GM23338 (cell line): Measurements from ENCODE around the gene ALDH3B1. TPM values are rescaled to one million over a fixed set of nuclear protein-coding genes. Genes with fewer than 3 reads are reported as not detected.

Experiments used
- ATAC-seq: fragments of 200-7000 bp; cut with Tn5 transposase; 3 replicates; pipeline ENCODE4 v1.9.1; 2020
- DNase-seq: peaks from one replicate; pipeline ENCODE4 v3.0.0-alpha.2; 2015; ENCODE audit warnings: low spot score
- H2AFZ ChIP-seq: fragments of 200-600 bp; sonication (generic); 2 replicates; pipeline ENCODE4 v1.8.0; 2016; ENCODE audit warnings: antibody characterized with exemption, mild to moderate bottlenecking, moderate library complexity
- H3F3A ChIP-seq: fragments of 200-600 bp; sonication (generic); replicated peaks from 2 replicates; pipeline ENCODE4 v1.8.0; 2017; ENCODE audit warnings: antibody characterized with exemption, mixed run types, low read depth
- H3K27ac ChIP-seq: fragments of 200-600 bp; sonication (generic); 2 replicates; pipeline ENCODE4 v1.6.1; 2016; ENCODE audit warnings: low read depth
- H3K27me3 ChIP-seq: fragments of 200-600 bp; sonication (generic); 2 replicates; pipeline ENCODE4 v1.8.0; 2016; ENCODE audit warnings: mild to moderate bottlenecking, mixed run types, moderate library complexity; ENCODE audit not compliant: insufficient read depth
- H3K36me3 ChIP-seq: fragments of 200-600 bp; sonication (generic); 2 replicates; pipeline ENCODE4 v1.8.0; 2016; ENCODE audit warnings: mild to moderate bottlenecking; ENCODE audit not compliant: insufficient read depth
- H3K4me1 ChIP-seq: fragments of 200-600 bp; sonication (generic); 2 replicates; pipeline ENCODE4 v1.8.0; 2016; ENCODE audit warnings: mild to moderate bottlenecking, moderate library complexity; ENCODE audit not compliant: insufficient read depth
- H3K4me2 ChIP-seq: fragments of 200-600 bp; sonication (generic); 2 replicates; pipeline ENCODE4 v1.7.1; 2017; ENCODE audit warnings: mixed run types
- H3K4me3 ChIP-seq: fragments of 200-600 bp; sonication (generic); 2 replicates; pipeline ENCODE4 v1.6.1; 2016; ENCODE audit warnings: mixed run types
- H3K79me2 ChIP-seq: fragments of 200-600 bp; sonication (generic); replicated peaks from 2 replicates; pipeline ENCODE4 v1.8.0; 2017; ENCODE audit warnings: mild to moderate bottlenecking; ENCODE audit not compliant: insufficient read depth
- H3K9me2 ChIP-seq: fragments of 200-600 bp; sonication (generic); 2 replicates; pipeline ENCODE4 v1.8.0; 2017; ENCODE audit not compliant: insufficient read depth
- H4K20me1 ChIP-seq: fragments of 200-600 bp; sonication (generic); replicated peaks from 2 replicates; pipeline ENCODE4 v1.8.0; 2017; ENCODE audit warnings: mild to moderate bottlenecking; ENCODE audit not compliant: insufficient read depth
- H3K27ac Mint-ChIP-seq: 2 replicates; pipeline ENCODE4 v1.8.0; 2020; ENCODE audit warnings: inconsistent platforms, mild to moderate bottlenecking, moderate library complexity, mixed read lengths
- H3K27me3 Mint-ChIP-seq: 3 replicates; pipeline ENCODE4 v1.8.0; 2022; ENCODE audit warnings: low read depth, mild to moderate bottlenecking, moderate library complexity, mixed read lengths, inconsistent platforms; ENCODE audit not compliant: insufficient read depth, poor library complexity
- H3K36me3 Mint-ChIP-seq: 3 replicates; pipeline ENCODE4 v1.8.0; 2021; ENCODE audit warnings: low read depth, mild to moderate bottlenecking, inconsistent platforms, moderate library complexity, mixed read lengths
- H3K4me1 Mint-ChIP-seq: 3 replicates; pipeline ENCODE4 v1.8.0; 2020; ENCODE audit warnings: mild to moderate bottlenecking, inconsistent platforms, mixed read lengths
- H3K4me3 Mint-ChIP-seq: 3 replicates; pipeline ENCODE4 v1.8.0; 2021; ENCODE audit warnings: moderate library complexity, mild to moderate bottlenecking, inconsistent platforms, mixed read lengths
- H3K9me3 Mint-ChIP-seq: 3 replicates; pipeline ENCODE4 v1.8.0; 2020; ENCODE audit warnings: moderate library complexity, mild to moderate bottlenecking, inconsistent platforms, mixed read lengths
- CREB1 ChIP-seq: fragments of 250-450 bp; sonication (Bioruptor Pico); IDR thresholded peaks from 2 replicates; pipeline ENCODE4 v1.5.0; 2020; ENCODE audit warnings: low read depth, mild to moderate bottlenecking, moderate library complexity
- EZH2phosphoT487 ChIP-seq: fragments of 200-600 bp; sonication (generic); IDR thresholded peaks from one replicate; pipeline ENCODE4 v1.8.1; 2018; ENCODE audit warnings: antibody characterized with exemption; ENCODE audit not compliant: unreplicated experiment
- JUNB ChIP-seq: IDR thresholded peaks from one replicate; pipeline ENCODE4 v1.6.1; 2016; ENCODE audit warnings: antibody characterized with exemption; ENCODE audit not compliant: unreplicated experiment
- POLR2AphosphoS5 ChIP-seq: IDR thresholded peaks from 2 replicates; pipeline ENCODE4 v1.6.1; 2016; ENCODE audit warnings: antibody characterized with exemption, low read depth
- ZNF114 ChIP-seq: fragments of 250-450 bp; sonication (Bioruptor Pico); IDR thresholded peaks from 2 replicates; pipeline ENCODE4 v1.5.0; 2020; ENCODE audit warnings: mild to moderate bottlenecking, moderate library complexity
- ZNF331 ChIP-seq: fragments of 250-450 bp; sonication (Bioruptor Pico); IDR thresholded peaks from 2 replicates; pipeline ENCODE4 v1.5.0; 2020; ENCODE audit warnings: low read depth, mild to moderate bottlenecking, moderate library complexity
- polyA plus RNA-seq: library from polyadenylated mRNA; unstranded; fragments of >200 nt; fragmentation: Nextera tagmentation; extraction: Ambion mirVana; gene quantifications from 2 replicates; pipeline ENCODE4 v1.2.1, GENCODE V29; 2016
- total RNA-seq: library from RNA; depleted of rRNA; stranded (reverse); fragments of >200 nt; shearing (Covaris generic); gene quantifications from 2 replicates; pipeline ENCODE4 v1.2.3, GENCODE V29; 2014
- TF ChIP-seq, protein P1 (sequence below): IDR thresholded peaks from 2 replicates; pipeline ENCODE4 v1.6.1; 2016; ENCODE audit warnings: antibody characterized with exemption
- TF ChIP-seq, protein P2 (sequence below), 2 experiments: fragments of 200-600 bp in 1 of 2; sonication (generic) in 1 of 2; conservative IDR thresholded peaks; 2 replicates each; pipeline versions ENCODE4 v1.5.1 to v1.6.1; 2016 to 2017; ENCODE audit warnings: antibody characterized with exemption in 2 of 2, low read depth in 2 of 2, mild to moderate bottlenecking in 2 of 2, moderate library complexity in 1 of 2
- TF ChIP-seq, protein P3 (sequence below): IDR thresholded peaks from one replicate; pipeline ENCODE4 v1.6.1; 2018; ENCODE audit warnings: antibody characterized with exemption; ENCODE audit not compliant: unreplicated experiment

ALDH3B1 gene
- total and polyA plus RNA-seq, 2 experiments from 2014 or later, result 0.52 TPM; not detected in 1

DNA sequence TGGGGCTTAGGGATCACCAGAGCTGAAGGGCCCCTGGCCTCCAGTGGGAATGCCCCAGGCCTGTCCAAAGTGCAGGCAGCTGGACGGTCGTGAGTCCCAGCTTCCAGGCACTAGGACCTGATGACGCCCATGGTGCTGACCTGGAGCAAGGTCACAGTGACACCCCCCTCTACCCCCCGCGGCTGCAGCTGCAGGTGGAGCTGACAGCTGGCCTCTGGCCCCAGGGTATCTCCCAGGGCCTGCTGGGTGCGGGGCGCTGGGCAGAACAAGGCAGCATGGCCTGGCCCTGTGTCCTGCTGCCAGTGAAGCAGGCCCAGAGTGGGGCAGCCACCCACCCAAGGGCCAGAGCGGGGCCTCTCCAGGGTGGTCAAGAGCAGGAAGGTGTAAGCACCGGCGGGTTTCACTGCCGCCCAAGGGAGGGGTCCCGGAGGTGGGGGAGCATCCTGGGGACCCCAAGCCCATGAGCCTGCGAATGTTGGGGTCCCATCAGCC lies 28.1 kb downstream of the ALDH3B1 start:
- H3K4me3 ChIP-seq, result peak overlapping the region; percentile 66
- H3K4me1 Mint-ChIP-seq, result peaks cover 7% of the 10 kb centered on the region
- peaks cover 10% of the 10 kb centered on the region; the same call in 1 of the 2 replicates for H3F3A ChIP-seq
- no peaks in the 10 kb centered on the region for H3K9me2 ChIP-seq
- H3K4me1 ChIP-seq, result peaks cover 18% of the 10 kb centered on the region
- peaks cover 6% of the 10 kb centered on the region; the same call in 1 of the 2 replicates for H3K36me3 ChIP-seq
- DNase-seq (no peak), ATAC-seq (peak; percentile 6)
- H3K4me3 Mint-ChIP-seq, result peak overlapping the region; percentile 33; the same call in 2 of the 3 replicates
- no peaks in the 10 kb centered on the region for H3K79me2 ChIP-seq
- no peaks in the 10 kb centered on the region for H3K27me3 ChIP-seq
- H3K4me2 ChIP-seq, result peak overlapping the region; percentile 90
- peak overlapping the region; percentile 86 for H2AFZ ChIP-seq
- no peaks in the 10 kb centered on the region for H4K20me1 ChIP-seq
- H3K36me3 Mint-ChIP-seq, result peaks cover 11% of the 10 kb centered on the region
- TF ChIP-seq ZNF114 (CRISPR knock-in tag), result no peak
- TF ChIP-seq ZNF331 (CRISPR knock-in tag), result no peak
- TF ChIP-seq, protein P1, sequence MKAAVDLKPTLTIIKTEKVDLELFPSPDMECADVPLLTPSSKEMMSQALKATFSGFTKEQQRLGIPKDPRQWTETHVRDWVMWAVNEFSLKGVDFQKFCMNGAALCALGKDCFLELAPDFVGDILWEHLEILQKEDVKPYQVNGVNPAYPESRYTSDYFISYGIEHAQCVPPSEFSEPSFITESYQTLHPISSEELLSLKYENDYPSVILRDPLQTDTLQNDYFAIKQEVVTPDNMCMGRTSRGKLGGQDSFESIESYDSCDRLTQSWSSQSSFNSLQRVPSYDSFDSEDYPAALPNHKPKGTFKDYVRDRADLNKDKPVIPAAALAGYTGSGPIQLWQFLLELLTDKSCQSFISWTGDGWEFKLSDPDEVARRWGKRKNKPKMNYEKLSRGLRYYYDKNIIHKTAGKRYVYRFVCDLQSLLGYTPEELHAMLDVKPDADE, result no peak
- H3K27ac Mint-ChIP-seq, result no peak overlapping the region
- peaks cover 14% of the 10 kb centered on the region for H3K27me3 Mint-ChIP-seq
- H3K27ac ChIP-seq, result 0 out of 2 replicates have a peak overlapping the region, but pooled peaks have one; percentile 14
- H3K9me3 Mint-ChIP-seq, result no peaks in the 10 kb centered on the region

DNA sequence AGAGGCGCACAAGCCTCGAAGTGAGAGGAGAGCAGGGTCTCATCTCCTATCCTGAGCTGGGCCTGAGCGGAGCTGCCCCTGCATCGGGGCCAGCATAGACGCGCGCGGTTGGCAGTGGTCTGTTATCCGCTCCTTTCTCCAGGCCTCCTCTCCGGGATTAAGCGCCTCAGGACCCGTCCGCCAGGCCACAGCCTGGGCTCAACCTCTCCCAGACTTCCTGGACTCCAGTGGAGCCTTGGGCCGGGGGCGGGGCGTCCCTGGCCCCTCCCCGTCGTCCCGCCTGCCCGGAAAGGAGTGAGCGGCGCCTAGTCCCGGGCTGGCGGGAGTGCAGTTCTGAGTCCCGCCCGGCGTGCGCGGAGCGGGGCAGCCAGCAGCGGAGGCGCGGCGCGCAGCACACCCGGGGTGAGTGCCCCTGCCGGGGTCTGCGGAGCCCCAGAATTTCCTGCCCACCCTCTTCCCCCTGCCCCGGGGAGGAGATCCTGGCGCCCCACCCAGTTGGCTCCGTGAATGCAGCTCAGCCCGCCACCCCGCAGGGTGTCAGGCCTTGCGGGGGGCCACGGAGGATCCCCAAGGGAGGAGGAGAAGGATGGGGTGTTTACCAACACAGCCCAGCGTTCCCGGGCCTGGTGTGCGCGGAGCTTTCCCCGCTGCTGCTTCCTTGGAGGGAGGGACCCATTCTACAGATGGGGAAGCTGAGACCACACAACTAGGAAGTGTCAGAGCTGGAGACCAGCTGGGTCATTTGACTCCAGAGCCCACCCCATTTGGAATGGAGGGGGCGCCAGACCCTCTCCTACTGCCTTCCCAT lies 28.8 kb downstream of the ALDH3B1 start, which contains the start of gene TCIRG1:
Gene TCIRG1, plus strand, starts transcription at position 308 of the 808 bp plus-strand sequence. CDS start 2,247 bp downstream, outside the sequence.
- H3F3A ChIP-seq, result peaks cover 10% of the 10 kb centered on the region; the same call in 1 of the 2 replicates
- H3K27me3 ChIP-seq, result no peaks in the 10 kb centered on the region
- no peaks in the 10 kb centered on the region for H3K79me2 ChIP-seq
- H3K4me1 ChIP-seq, result peaks cover 18% of the 10 kb centered on the region
- H4K20me1 ChIP-seq, result no peaks in the 10 kb centered on the region
- H3K4me3 ChIP-seq, result peak within 1 kb of the TSS; percentile 66
- Mint-ChIP-seq H3K36me3 (peaks cover 8% of the 10 kb centered on the region), H3K27me3 (peaks cover 14% of the 10 kb centered on the region), H3K4me1 (peaks cover 7% of the 10 kb centered on the region), H3K4me3 (peak within 1 kb of the TSS; percentile 55), H3K9me3 (no peaks in the 10 kb centered on the region), H3K27ac (peak within 1 kb of the TSS; percentile 52; the same call in 1 of the 2 replicates)
- H3K27ac ChIP-seq, result 0 out of 2 replicates have a peak within 1 kb of the TSS, but pooled peaks have one; percentile 50
- H2AFZ ChIP-seq, result peak within 1 kb of the TSS; percentile 86
- peak; percentile 67 for ATAC-seq
- no peaks in the 10 kb centered on the region for H3K9me2 ChIP-seq
- DNase-seq, result peak; percentile 83
- H3K4me2 ChIP-seq, result peak within 1 kb of the TSS; percentile 90
- no peak for TF ChIP-seq CREB1
- TF ChIP-seq JUNB, result no peak
- no peak for TF ChIP-seq ZNF331 (CRISPR knock-in tag)
- TF ChIP-seq, protein P2, sequence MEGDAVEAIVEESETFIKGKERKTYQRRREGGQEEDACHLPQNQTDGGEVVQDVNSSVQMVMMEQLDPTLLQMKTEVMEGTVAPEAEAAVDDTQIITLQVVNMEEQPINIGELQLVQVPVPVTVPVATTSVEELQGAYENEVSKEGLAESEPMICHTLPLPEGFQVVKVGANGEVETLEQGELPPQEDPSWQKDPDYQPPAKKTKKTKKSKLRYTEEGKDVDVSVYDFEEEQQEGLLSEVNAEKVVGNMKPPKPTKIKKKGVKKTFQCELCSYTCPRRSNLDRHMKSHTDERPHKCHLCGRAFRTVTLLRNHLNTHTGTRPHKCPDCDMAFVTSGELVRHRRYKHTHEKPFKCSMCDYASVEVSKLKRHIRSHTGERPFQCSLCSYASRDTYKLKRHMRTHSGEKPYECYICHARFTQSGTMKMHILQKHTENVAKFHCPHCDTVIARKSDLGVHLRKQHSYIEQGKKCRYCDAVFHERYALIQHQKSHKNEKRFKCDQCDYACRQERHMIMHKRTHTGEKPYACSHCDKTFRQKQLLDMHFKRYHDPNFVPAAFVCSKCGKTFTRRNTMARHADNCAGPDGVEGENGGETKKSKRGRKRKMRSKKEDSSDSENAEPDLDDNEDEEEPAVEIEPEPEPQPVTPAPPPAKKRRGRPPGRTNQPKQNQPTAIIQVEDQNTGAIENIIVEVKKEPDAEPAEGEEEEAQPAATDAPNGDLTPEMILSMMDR (conservative IDR thresholded peaks at IDR 0.05; ENCODE audit: low read depth in 2 of 2), result 0 out of 4 replicates have a peak, but pooled peaks of 1 of the 2 experiments have one; percentile 15
- no peak for TF ChIP-seq EZH2phosphoT487
- peak; percentile 62 for TF ChIP-seq POLR2AphosphoS5
- TF ChIP-seq, protein P3, sequence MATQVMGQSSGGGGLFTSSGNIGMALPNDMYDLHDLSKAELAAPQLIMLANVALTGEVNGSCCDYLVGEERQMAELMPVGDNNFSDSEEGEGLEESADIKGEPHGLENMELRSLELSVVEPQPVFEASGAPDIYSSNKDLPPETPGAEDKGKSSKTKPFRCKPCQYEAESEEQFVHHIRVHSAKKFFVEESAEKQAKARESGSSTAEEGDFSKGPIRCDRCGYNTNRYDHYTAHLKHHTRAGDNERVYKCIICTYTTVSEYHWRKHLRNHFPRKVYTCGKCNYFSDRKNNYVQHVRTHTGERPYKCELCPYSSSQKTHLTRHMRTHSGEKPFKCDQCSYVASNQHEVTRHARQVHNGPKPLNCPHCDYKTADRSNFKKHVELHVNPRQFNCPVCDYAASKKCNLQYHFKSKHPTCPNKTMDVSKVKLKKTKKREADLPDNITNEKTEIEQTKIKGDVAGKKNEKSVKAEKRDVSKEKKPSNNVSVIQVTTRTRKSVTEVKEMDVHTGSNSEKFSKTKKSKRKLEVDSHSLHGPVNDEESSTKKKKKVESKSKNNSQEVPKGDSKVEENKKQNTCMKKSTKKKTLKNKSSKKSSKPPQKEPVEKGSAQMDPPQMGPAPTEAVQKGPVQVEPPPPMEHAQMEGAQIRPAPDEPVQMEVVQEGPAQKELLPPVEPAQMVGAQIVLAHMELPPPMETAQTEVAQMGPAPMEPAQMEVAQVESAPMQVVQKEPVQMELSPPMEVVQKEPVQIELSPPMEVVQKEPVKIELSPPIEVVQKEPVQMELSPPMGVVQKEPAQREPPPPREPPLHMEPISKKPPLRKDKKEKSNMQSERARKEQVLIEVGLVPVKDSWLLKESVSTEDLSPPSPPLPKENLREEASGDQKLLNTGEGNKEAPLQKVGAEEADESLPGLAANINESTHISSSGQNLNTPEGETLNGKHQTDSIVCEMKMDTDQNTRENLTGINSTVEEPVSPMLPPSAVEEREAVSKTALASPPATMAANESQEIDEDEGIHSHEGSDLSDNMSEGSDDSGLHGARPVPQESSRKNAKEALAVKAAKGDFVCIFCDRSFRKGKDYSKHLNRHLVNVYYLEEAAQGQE, result no peak
- peaks cover 5% of the 10 kb centered on the region; the same call in 1 of the 2 replicates for H3K36me3 ChIP-seq
